ENCODE results near the gene APOLD1. TPM values are rescaled to one million over a fixed set of nuclear protein-coding genes. Genes with fewer than 3 reads are reported as not detected.

Gene APOLD1
- total RNA-seq, 1 experiment from 2014 or later, result 6.4 TPM

- Histone ChIP-seq H3K4me3 (ENCODE audit: low read depth, low read length, poor library complexity, severe bottlenecking) (no peak overlapping the region), H3K27ac (ENCODE audit: low read depth, low read length, poor library complexity, severe bottlenecking) (no peak overlapping the region), H3K36me3 (ENCODE audit: insufficient read depth, low read length, poor library complexity, severe bottlenecking) (peaks cover 76% of the 10 kb centered on the region), H3K27me3 (replicated peaks; ENCODE audit: insufficient read depth, low read depth, low read length, poor library complexity) (no peaks in the 10 kb centered on the region), H3K9me3 (ENCODE audit: low read depth, low read length, poor library complexity, severe bottlenecking) (no peaks in the 10 kb centered on the region), H3K4me1 (ENCODE audit: insufficient read depth, low read length, poor library complexity, severe bottlenecking) (no peaks in the 10 kb centered on the region)
- no peak for DNase-seq (ENCODE audit: low spot score)
- no TSS peak for BruUV-seq (replicated peaks)
- ChIA-PET CTCF (no interaction called here), POLR2A (ENCODE audit: low non-redundant PET) (no interaction called here)
- TF ChIP-seq EZH2 (IDR thresholded peaks at IDR 0.05; ENCODE audit: borderline replicate concordance, low read depth, low read length, poor library complexity, severe bottlenecking) (no peak), CTCF (conservative IDR thresholded peaks at IDR 0.05; ENCODE audit: low read depth, low read length) (no peak)
- intact Hi-C loops (cut with micrococcal nuclease; ENCODE audit: unreplicated experiment), result no loop called here
Measured at GRCh38 chr12:12823300-12823699, 37.8 kb downstream of the APOLD1 start.

- Histone ChIP-seq H3K27ac (ENCODE audit: low read depth, low read length, poor library complexity, severe bottlenecking) (no peak overlapping the region), H3K9me3 (ENCODE audit: low read depth, low read length, poor library complexity, severe bottlenecking) (no peaks in the 10 kb centered on the region), H3K4me1 (ENCODE audit: insufficient read depth, low read length, poor library complexity, severe bottlenecking) (no peaks in the 10 kb centered on the region), H3K4me3 (ENCODE audit: low read depth, low read length, poor library complexity, severe bottlenecking) (no peak overlapping the region), H3K36me3 (ENCODE audit: insufficient read depth, low read length, poor library complexity, severe bottlenecking) (peaks cover 81% of the 10 kb centered on the region), H3K27me3 (replicated peaks; ENCODE audit: insufficient read depth, low read depth, low read length, poor library complexity) (no peaks in the 10 kb centered on the region)
- intact Hi-C loops (cut with micrococcal nuclease; ENCODE audit: unreplicated experiment), result no loop called here
- DNase-seq (ENCODE audit: low spot score), result no peak
- BruUV-seq (replicated peaks), result no TSS peak
- CTCF ChIA-PET, result no interaction called here
- TF ChIP-seq CTCF (conservative IDR thresholded peaks at IDR 0.05; ENCODE audit: low read depth, low read length), result no peak
- TF ChIP-seq EZH2 (IDR thresholded peaks at IDR 0.05; ENCODE audit: borderline replicate concordance, low read depth, low read length, poor library complexity, severe bottlenecking), result no peak
- POLR2A ChIA-PET (ENCODE audit: low non-redundant PET), result no interaction called here
Measured at GRCh38 chr12:12823811-12824210, 38.4 kb downstream of the APOLD1 start.

- H3K36me3 ChIP-seq (ENCODE audit: insufficient read depth, low read length, poor library complexity, severe bottlenecking), result peaks cover 16% of the 10 kb centered on the region
- ChIA-PET POLR2A (ENCODE audit: low non-redundant PET) (no interaction called here), CTCF (interaction anchor here (0.7 kb wide), 1 partner anchor 662 kb away, joined by 11 read pairs; no protein-coding TSS in a partner anchor)
- TF ChIP-seq CTCF (conservative IDR thresholded peaks at IDR 0.05; ENCODE audit: low read depth, low read length) (no peak), EZH2 (IDR thresholded peaks at IDR 0.05; ENCODE audit: borderline replicate concordance, low read depth, low read length, poor library complexity, severe bottlenecking) (no peak)
- H3K4me1 ChIP-seq (ENCODE audit: insufficient read depth, low read length, poor library complexity, severe bottlenecking), result no peaks in the 10 kb centered on the region
- no peaks in the 10 kb centered on the region for H3K9me3 ChIP-seq (ENCODE audit: low read depth, low read length, poor library complexity, severe bottlenecking)
- H3K27me3 ChIP-seq (replicated peaks; ENCODE audit: insufficient read depth, low read depth, low read length, poor library complexity), result no peaks in the 10 kb centered on the region
- H3K27ac ChIP-seq (ENCODE audit: low read depth, low read length, poor library complexity, severe bottlenecking), result no peak overlapping the region
- no peak for DNase-seq (ENCODE audit: low spot score)
- BruUV-seq (replicated peaks), result no TSS peak
- no peak overlapping the region for H3K4me3 ChIP-seq (ENCODE audit: low read depth, low read length, poor library complexity, severe bottlenecking)
- intact Hi-C loops (cut with micrococcal nuclease; ENCODE audit: unreplicated experiment), result loop anchor here (5.0 kb wide), 1 partner anchor 377 kb away; no protein-coding TSS in a partner anchor
Measured at GRCh38 chr12:12835378-12836146, 50.1 kb downstream of the APOLD1 start.

Data from A673 (cell line).